Peyer's patch (tissue), 4 donors: ENCODE data around the gene EZH1.

Source experiments
- POLR2A ChIP-seq, 2 donors: fragments of 450-650 bp; IDR thresholded peaks; one replicate each; pipeline ENCODE4 v1.5.1; 2017; ENCODE audit warnings: antibody characterized with exemption in 2 of 2, mild to moderate bottlenecking in 2 of 2, moderate library complexity in 2 of 2
- TF ChIP-seq, protein P1 (sequence below), 6 experiments: fragments of 450-650 bp in 4 of 6; fragments of 200-600 bp in 2 of 6; sonication (generic) in 1 of 6; IDR thresholded peaks; one replicate each; pipeline ENCODE4 v1.5.1; 2017 to 2019; ENCODE audit warnings: antibody characterized with exemption in 6 of 6, mild to moderate bottlenecking in 3 of 6, moderate library complexity in 1 of 6

DNA sequence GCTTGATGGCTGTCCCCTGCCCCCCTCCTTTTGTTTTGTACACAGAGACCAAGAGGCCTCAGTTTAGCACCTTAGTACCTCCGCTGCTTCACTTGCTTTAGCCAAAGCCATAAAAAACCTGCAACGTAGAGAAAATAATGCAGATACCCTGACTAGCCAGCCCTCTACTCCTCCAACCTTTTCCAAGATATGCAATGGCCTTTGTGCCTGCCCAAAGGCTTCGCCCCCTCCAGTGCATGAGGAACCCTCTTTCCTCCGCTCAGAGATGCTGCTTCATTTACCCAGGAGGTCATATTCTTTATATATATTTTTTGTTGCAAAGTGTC is 45.5 kb downstream of the EZH1 start:
- TF ChIP-seq POLR2A (IDR thresholded peaks at IDR 0.05): no peak
- TF ChIP-seq, protein P1, sequence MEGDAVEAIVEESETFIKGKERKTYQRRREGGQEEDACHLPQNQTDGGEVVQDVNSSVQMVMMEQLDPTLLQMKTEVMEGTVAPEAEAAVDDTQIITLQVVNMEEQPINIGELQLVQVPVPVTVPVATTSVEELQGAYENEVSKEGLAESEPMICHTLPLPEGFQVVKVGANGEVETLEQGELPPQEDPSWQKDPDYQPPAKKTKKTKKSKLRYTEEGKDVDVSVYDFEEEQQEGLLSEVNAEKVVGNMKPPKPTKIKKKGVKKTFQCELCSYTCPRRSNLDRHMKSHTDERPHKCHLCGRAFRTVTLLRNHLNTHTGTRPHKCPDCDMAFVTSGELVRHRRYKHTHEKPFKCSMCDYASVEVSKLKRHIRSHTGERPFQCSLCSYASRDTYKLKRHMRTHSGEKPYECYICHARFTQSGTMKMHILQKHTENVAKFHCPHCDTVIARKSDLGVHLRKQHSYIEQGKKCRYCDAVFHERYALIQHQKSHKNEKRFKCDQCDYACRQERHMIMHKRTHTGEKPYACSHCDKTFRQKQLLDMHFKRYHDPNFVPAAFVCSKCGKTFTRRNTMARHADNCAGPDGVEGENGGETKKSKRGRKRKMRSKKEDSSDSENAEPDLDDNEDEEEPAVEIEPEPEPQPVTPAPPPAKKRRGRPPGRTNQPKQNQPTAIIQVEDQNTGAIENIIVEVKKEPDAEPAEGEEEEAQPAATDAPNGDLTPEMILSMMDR (IDR thresholded peaks at IDR 0.05): no peak
